Activated CD8-positive, alpha-beta T cell treated with anti-CD3 and anti-CD28 coated beads, Interleukin-2, amount 10 ng/mL, durations not matched to agents 7 days and 5 days (primary cell): ENCODE measurements around the gene TEX2. TPM values are rescaled to one million over a fixed set of nuclear protein-coding genes. Genes with fewer than 3 reads are reported as not detected.

Source experiments
- ATAC-seq: fragments of 150-1000 bp; cut with Tn5 transposase; one replicate; pipeline ENCODE4 v1.10.0; 2021; ENCODE audit warnings: moderate library complexity
- CTCF ChIA-PET: fragments of 350-600 bp; sonication (Branson Sonifier 250); formaldehyde crosslinking; loops from one replicate; lab custom pipeline; 2021; ENCODE audit warnings: antibody characterized with exemption; lab: Charles Lee
- POLR2A ChIA-PET: fragments of 350-600 bp; sonication (Branson Sonifier 250); formaldehyde crosslinking; loops from one replicate; lab custom pipeline; 2021; ENCODE audit warnings: antibody characterized with exemption; lab: Charles Lee
- DNase-seq: peaks from one replicate; pipeline ENCODE4 v3.0.0-alpha.2; 2020
- H3K27ac Mint-ChIP-seq: one replicate; pipeline ENCODE4 v1.8.0; 2021; ENCODE audit warnings: mild to moderate bottlenecking, mixed read lengths
- H3K27me3 Mint-ChIP-seq: one replicate; pipeline ENCODE4 v1.8.0; 2021; ENCODE audit warnings: low read depth, mixed read lengths
- H3K36me3 Mint-ChIP-seq: one replicate; pipeline ENCODE4 v1.8.0; 2021; ENCODE audit warnings: low read depth, mixed read lengths
- H3K4me1 Mint-ChIP-seq: one replicate; pipeline ENCODE4 v1.8.0; 2021; ENCODE audit warnings: low read depth, mixed read lengths
- H3K4me3 Mint-ChIP-seq: one replicate; pipeline ENCODE4 v1.8.0; 2021; ENCODE audit warnings: mild to moderate bottlenecking, mixed read lengths
- H3K9me3 Mint-ChIP-seq: one replicate; pipeline ENCODE4 v1.8.0; 2022; ENCODE audit warnings: mixed read lengths; ENCODE audit not compliant: insufficient read depth
- total RNA-seq, 2 experiments: library from RNA; stranded (reverse); gene quantifications; one replicate each; pipeline ENCODE4 v1.2.3, GENCODE V29; 2021

The TEX2 gene, protein sequence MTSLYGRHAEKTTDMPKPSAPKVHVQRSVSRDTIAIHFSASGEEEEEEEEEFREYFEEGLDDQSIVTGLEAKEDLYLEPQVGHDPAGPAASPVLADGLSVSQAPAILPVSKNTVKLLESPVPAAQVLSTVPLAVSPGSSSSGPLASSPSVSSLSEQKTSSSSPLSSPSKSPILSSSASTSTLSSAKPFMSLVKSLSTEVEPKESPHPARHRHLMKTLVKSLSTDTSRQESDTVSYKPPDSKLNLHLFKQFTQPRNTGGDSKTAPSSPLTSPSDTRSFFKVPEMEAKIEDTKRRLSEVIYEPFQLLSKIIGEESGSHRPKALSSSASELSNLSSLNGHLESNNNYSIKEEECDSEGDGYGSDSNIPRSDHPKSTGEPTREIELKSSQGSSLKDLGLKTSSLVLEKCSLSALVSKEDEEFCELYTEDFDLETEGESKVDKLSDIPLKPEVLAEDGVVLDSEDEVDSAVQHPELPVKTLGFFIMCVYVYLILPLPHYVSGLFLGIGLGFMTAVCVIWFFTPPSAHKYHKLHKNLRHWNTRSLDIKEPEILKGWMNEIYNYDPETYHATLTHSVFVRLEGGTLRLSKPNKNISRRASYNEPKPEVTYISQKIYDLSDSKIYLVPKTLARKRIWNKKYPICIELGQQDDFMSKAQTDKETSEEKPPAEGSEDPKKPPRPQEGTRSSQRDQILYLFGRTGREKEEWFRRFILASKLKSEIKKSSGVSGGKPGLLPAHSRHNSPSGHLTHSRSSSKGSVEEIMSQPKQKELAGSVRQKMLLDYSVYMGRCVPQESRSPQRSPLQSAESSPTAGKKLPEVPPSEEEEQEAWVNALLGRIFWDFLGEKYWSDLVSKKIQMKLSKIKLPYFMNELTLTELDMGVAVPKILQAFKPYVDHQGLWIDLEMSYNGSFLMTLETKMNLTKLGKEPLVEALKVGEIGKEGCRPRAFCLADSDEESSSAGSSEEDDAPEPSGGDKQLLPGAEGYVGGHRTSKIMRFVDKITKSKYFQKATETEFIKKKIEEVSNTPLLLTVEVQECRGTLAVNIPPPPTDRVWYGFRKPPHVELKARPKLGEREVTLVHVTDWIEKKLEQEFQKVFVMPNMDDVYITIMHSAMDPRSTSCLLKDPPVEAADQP
- total RNA-seq: 10 to 100 TPM; 16.1 to 16.2 TPM

DNA sequence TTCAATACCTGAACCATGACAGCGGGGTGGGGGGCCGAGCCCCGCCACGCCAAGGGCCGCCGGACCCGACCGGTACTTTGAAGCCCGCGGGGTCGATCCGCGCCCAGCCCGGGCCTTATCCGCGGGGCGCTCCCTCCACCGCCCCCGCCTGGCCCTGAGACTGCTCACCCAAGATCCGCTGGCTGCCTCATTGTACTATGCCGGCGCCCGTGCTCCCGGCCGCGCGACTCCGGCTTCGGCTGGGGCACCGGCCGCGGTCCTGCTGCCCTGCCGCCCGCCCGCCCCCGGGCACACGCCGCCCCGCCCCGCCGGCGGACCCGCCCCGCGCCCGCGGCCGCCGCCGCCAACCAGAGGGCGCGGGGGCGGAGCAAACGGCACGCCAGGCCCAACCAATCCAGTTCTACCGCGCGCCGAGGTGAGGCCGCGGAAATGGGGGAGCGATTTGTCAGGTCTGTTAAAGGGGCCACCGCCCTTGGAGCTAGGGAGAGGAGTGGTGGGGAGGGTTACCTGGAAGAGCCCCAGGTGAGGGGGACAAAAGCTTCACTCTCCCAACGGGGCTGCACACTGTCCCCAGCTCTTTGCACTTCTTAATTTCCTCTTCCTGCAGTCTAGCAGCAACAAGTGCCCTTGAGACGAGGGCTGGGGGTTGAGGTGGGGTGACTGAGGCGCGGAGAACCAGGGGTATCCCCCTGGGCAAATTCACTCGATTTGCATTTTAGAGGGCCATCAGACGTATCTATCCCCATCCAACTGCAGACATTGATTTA, at the start of gene TEX2:
TSS of gene TEX2 (minus strand) at position 261 of the 767 bp plus-strand sequence. CDS start 49,043 bp downstream, outside the sequence.
- peak within 1 kb of the TSS; percentile 85 for H3K27ac Mint-ChIP-seq
- H3K27me3 Mint-ChIP-seq: peaks cover 17% of the 10 kb centered on the region
- ATAC-seq: peak; percentile 90
- CTCF ChIA-PET: interaction anchor here (0.8 to 2.2 kb wide), 8 partner anchors 8 to 234 kb away, joined by 3 to 5 read pairs (median 3); no protein-coding TSS in a partner anchor
- H3K4me1 Mint-ChIP-seq: peaks cover 27% of the 10 kb centered on the region
- POLR2A ChIA-PET: interaction anchor here (0.6 to 2.6 kb wide), 5 partner anchors 39 to 342 kb away, joined by 3 to 24 read pairs (median 3); partner anchors contain the start of gene CEP95
- peak; percentile 93 for DNase-seq
- H3K9me3 Mint-ChIP-seq: no peaks in the 10 kb centered on the region
- no peaks in the 10 kb centered on the region for H3K36me3 Mint-ChIP-seq
- peak within 1 kb of the TSS; percentile 81 for H3K4me3 Mint-ChIP-seq

DNA sequence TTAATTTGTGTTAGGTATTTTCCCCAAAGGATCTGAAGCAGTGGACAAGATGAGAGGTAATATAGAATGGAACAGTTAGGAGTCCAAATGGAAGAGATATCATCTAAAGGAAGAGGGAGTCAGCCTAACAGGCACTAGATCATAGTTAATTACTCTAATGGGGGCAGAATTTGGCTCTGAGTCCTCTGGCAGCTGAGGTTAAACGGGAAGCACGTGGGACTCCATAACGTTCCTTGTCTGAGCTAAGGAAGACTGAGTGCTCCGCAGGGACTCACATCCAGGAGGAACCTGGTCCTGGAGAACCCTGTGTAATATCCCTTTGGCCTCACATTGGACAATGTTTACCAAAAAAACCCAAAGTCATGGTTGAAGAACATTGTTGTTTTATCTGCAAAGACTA, 46.6 kb upstream of the TEX2 start:
- POLR2A ChIA-PET: no interaction called here

DNA sequence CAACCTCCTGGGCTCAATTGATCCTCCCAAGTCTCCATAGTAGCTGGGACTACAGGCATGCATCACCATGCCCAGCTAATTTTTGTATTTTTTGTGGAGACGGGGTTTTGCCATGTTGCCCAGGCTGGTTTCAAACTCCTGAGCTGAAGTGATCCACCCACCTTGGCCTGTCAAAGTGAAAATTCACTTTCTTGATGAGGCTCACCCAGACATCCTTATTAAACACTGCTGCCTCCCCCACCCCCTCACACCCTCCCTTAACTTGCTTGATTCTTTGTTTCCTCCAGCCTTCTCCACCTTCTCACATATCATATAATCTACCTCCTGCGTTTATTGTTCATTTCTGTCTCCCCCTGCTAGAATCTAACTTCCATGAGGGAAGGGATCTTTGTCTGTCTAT, 46.0 kb upstream of the TEX2 start:
- no peak for DNase-seq
- H3K27me3 Mint-ChIP-seq: no peaks in the 10 kb centered on the region
- ChIA-PET POLR2A (no interaction called here), CTCF (interaction anchor here (0.8 to 6.2 kb wide), 4 partner anchors 103 to 182 kb away, joined by 3 to 92 read pairs (median 4); no protein-coding TSS in a partner anchor)
- no peaks in the 10 kb centered on the region for H3K9me3 Mint-ChIP-seq
- ATAC-seq: no peak
- no peak overlapping the region for H3K4me3 Mint-ChIP-seq
- H3K4me1 Mint-ChIP-seq: no peaks in the 10 kb centered on the region
- no peak overlapping the region for H3K27ac Mint-ChIP-seq
- no peaks in the 10 kb centered on the region for H3K36me3 Mint-ChIP-seq

More for the DNA sequence above, 46.6 kb upstream of the TEX2 start:
- Mint-ChIP-seq H3K27me3 (no peaks in the 10 kb centered on the region), H3K36me3 (no peaks in the 10 kb centered on the region), H3K9me3 (no peaks in the 10 kb centered on the region), H3K27ac (no peak overlapping the region), H3K4me1 (no peaks in the 10 kb centered on the region), H3K4me3 (no peak overlapping the region)
- no peak for DNase-seq
- CTCF ChIA-PET: interaction anchor here (0.7 to 6.2 kb wide), 4 partner anchors 109 to 182 kb away, joined by 3 to 92 read pairs (median 4); no protein-coding TSS in a partner anchor
- ATAC-seq: no peak

DNA sequence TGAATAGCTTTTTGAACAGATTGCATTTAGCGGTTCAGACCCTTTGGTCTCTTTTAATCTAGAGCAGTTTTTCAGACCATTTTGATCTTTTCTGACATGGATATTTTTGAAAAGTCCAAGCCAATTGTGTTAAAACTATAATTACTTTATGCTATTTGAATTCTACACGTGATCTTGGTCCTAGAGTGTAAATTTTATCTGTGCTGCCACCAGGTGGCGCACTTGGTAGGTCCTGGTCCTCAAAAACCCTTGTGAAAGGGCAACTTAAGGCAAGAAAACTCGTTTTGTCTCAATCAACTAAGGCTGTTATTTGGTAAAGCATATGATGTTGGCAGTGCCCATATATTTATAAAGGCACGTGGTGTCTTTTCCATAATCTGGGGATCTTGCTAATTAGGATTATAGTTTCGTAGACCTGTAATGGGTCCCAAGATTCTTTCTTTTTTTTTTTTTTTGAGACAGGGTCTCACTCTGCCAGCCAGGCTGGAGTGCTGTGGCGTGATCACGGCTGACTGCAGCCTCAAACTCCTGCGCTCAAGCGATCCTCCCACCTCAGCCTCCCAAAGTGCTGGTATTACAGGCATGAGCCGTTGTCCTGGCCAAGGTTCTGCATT, 43.9 kb upstream of the TEX2 start:
- ATAC-seq (peak; percentile 87), DNase-seq (peak; percentile 81)
- Mint-ChIP-seq H3K27me3 (no peaks in the 10 kb centered on the region), H3K36me3 (no peaks in the 10 kb centered on the region), H3K9me3 (no peaks in the 10 kb centered on the region), H3K27ac (no peak overlapping the region), H3K4me1 (no peaks in the 10 kb centered on the region), H3K4me3 (no peak overlapping the region)
- CTCF ChIA-PET: interaction anchor here (0.6 to 6.2 kb wide), 9 partner anchors 10 to 190 kb away, joined by 3 to 92 read pairs (median 4); partner anchors contain the start of gene POLG2
- POLR2A ChIA-PET: no interaction called here

DNA sequence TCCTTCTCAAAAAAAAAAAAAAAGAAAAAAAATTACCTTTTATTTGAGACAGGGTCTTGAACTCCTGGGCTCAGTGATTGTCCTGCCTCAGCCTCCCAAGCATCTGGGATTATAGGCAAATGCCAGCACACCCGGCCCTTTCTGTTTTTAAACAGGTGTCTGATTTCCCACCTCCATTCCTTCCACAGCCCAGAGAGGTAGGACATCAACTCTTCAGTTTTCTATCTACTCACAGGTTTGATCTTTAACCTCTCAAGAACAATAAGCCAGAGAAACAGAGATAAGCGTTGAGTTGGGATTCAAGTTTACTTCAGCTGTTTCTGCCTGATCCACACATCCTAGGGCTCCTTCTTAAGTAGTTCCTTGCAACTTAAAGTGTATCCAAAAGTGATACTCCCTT, 41.5 kb upstream of the TEX2 start:
- Mint-ChIP-seq H3K9me3 (no peaks in the 10 kb centered on the region), H3K4me1 (no peaks in the 10 kb centered on the region), H3K27ac (no peak overlapping the region), H3K4me3 (no peak overlapping the region), H3K36me3 (no peaks in the 10 kb centered on the region), H3K27me3 (peaks cover 4% of the 10 kb centered on the region)
- ATAC-seq (no peak), DNase-seq (no peak)
- POLR2A ChIA-PET: no interaction called here
- CTCF ChIA-PET: interaction anchor here (1.1 to 3.5 kb wide), 3 partner anchors 14 to 192 kb away, joined by 3 to 47 read pairs (median 6); partner anchors contain the start of gene POLG2

DNA sequence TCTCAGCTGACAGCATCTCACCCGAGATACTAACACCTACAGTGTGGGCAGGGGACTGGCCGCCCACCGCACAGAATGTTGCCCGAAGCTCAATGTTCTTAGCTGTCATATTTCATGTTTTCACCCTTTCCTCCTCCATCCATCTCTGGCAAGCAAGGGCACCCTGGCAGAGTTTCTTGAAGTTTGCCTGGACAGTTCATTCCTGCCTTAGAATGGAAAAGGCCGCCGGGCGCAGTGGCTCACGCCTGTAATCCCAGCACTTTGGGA, 37.6 kb upstream of the TEX2 start:
- H3K27ac Mint-ChIP-seq: no peak overlapping the region
- DNase-seq (no peak), ATAC-seq (no peak)
- H3K36me3 Mint-ChIP-seq: no peaks in the 10 kb centered on the region
- no peaks in the 10 kb centered on the region for H3K9me3 Mint-ChIP-seq
- ChIA-PET CTCF (interaction anchor here (3.2 to 3.4 kb wide), 2 partner anchors 10 to 119 kb away, joined by 12 to 17 read pairs; no protein-coding TSS in a partner anchor), POLR2A (no interaction called here)
- H3K27me3 Mint-ChIP-seq: peaks cover 4% of the 10 kb centered on the region
- no peak overlapping the region for H3K4me3 Mint-ChIP-seq
- H3K4me1 Mint-ChIP-seq: no peaks in the 10 kb centered on the region

DNA sequence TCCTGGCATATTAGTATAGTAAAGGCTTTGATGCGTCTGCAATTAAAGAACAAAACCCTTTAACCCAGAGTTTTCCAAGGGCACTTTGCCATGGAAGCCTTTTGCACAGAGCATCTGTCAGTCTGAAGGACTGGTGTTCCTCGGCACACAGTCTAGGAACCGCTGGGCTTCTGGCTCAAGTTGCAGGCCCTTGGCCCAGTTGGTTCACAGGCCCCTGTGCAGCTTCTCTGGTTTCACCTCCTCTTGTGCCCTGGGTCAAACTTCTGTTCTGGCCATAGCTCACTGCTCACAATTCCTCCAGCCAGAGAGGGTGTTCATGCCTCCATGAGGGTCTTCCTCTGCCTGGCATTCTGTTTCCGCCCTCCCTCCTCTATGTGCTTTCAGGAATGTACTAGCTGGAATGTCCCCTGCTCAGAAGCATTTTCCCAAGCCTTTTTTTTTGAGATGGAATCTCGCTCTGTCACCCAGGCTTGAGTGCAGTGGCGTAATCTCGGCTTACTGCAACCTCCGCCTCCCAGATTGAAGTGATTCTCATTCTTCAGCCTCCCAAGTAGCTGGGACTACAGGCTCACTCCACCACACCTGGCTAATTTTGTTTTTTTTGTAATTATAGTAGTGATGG, 34.5 kb upstream of the TEX2 start:
- peaks cover 6% of the 10 kb centered on the region for H3K27me3 Mint-ChIP-seq
- no peak overlapping the region for H3K4me3 Mint-ChIP-seq
- POLR2A ChIA-PET: interaction anchor here (0.7 kb wide), 1 partner anchor 68 kb away, joined by 7 read pairs; no protein-coding TSS in a partner anchor
- ATAC-seq (no peak), DNase-seq (no peak)
- CTCF ChIA-PET: interaction anchor here (1.2 to 3.2 kb wide), 4 partner anchors 9 to 164 kb away, joined by 3 to 17 read pairs (median 4); no protein-coding TSS in a partner anchor
- H3K36me3 Mint-ChIP-seq: no peaks in the 10 kb centered on the region
- no peaks in the 10 kb centered on the region for H3K9me3 Mint-ChIP-seq
- H3K27ac Mint-ChIP-seq: no peak overlapping the region
- no peaks in the 10 kb centered on the region for H3K4me1 Mint-ChIP-seq

DNA sequence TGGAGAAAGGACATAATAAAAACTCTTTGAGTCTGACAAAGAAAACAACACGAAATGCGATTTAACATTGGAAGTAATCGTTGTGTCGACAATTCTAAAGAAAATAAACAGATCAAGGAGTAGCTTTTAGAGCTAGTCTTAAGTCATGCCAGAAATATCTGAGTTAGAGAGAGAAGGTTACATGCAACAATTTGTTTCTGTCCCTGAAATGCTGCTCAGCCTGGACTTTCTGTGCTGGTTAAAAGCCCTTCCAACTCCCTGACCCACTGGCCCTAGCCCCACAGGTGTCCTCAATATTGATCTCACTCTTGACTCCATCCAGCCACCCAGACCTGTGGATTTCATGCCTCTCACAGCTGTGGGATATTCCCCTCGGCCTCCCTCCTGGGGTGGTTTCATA, 33.2 kb upstream of the TEX2 start:
- ChIA-PET POLR2A (no interaction called here), CTCF (interaction anchor here (0.9 to 1.4 kb wide), 5 partner anchors 14 to 195 kb away, joined by 3 to 5 read pairs (median 3); no protein-coding TSS in a partner anchor)
- no peaks in the 10 kb centered on the region for H3K4me1 Mint-ChIP-seq
- peaks cover 2% of the 10 kb centered on the region for H3K36me3 Mint-ChIP-seq
- H3K9me3 Mint-ChIP-seq: peaks cover 9% of the 10 kb centered on the region
- no peak overlapping the region for H3K27ac Mint-ChIP-seq
- ATAC-seq (no peak), DNase-seq (no peak)
- H3K27me3 Mint-ChIP-seq: peaks cover 6% of the 10 kb centered on the region
- no peak overlapping the region for H3K4me3 Mint-ChIP-seq

DNA sequence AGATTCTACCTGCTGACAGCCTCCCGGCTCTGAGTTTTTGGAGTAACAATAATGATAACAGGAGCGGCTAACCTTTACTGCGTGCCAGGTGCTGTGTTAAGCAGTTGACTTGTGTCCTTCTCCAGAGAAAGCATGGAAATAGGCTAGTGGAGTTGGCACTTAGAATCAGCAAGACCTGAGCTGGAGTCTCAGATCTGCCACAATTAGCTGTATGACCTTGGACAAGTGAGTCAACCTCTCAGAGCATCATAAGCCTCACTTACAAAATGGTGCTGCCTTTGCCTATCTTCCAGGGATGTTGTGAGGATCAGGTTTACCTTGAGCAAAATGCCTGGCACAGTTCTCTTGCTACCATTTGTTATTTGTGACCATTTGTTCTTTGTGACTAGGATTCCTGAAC, 32.1 kb upstream of the TEX2 start:
- DNase-seq (no peak), ATAC-seq (no peak)
- CTCF ChIA-PET: no interaction called here
- Mint-ChIP-seq H3K27ac (no peak overlapping the region), H3K9me3 (peaks cover 11% of the 10 kb centered on the region), H3K27me3 (peaks cover 6% of the 10 kb centered on the region), H3K4me3 (no peak overlapping the region), H3K4me1 (no peaks in the 10 kb centered on the region), H3K36me3 (peaks cover 3% of the 10 kb centered on the region)
- POLR2A ChIA-PET: no interaction called here

DNA sequence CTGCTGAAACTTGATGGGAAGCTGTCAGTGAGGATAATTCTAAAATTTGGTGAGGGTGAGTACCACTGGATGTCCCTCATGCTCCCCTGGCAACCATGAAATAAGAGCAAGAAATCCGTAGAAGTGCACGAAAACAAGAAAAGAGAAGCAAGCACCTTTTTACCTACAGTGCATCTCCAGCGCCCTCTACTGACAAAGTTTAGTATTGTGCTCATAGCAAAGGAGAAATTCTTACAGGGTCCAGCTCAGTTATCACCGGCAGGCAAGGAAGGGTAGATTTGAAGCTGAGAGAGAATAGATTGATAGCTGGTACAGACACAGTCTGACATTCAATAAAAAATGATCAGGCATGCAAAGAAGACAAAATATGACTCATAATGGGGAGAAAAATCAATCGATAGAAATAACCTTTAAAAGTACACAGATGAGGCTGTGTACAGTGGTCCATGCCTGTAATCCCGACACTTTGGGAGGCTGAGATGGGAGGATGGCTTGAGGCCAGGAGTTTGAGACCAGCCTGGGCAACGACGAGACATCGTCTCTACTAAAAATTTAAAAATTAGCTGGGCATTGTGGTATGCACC, 28.3 kb upstream of the TEX2 start:
- ATAC-seq: no peak

More for the DNA sequence above, 28.3 kb upstream of the TEX2 start:
- H3K27me3 Mint-ChIP-seq: peaks cover 3% of the 10 kb centered on the region
- DNase-seq: peak; percentile 29
- peaks cover 3% of the 10 kb centered on the region for H3K36me3 Mint-ChIP-seq
- no peak overlapping the region for H3K4me3 Mint-ChIP-seq
- CTCF ChIA-PET: interaction anchor here (0.9 to 3.3 kb wide), 21 partner anchors 9 to 299 kb away, joined by 3 to 16 read pairs (median 4); no protein-coding TSS in a partner anchor
- H3K9me3 Mint-ChIP-seq: peaks cover 11% of the 10 kb centered on the region
- H3K4me1 Mint-ChIP-seq: no peaks in the 10 kb centered on the region
- POLR2A ChIA-PET: interaction anchor here (1.2 kb wide), 1 partner anchor 145 kb away, joined by 4 read pairs; no protein-coding TSS in a partner anchor
- H3K27ac Mint-ChIP-seq: no peak overlapping the region
